Cardiac fibroblast (primary cell): ENCODE measurements around the gene MAP2.

Experiments
- DNase-seq, 2 donors: peaks; one replicate each; pipeline versions ENCODE4 v3.0.0 to v3.0.0-alpha.2; 2010; ENCODE audit warnings: low read depth in 2 of 2
- H3K4me3 ChIP-seq, 2 donors: replicated peaks in 1 of 2; 1 replicate in 1 of 2; 2 replicates in 1 of 2; pipeline ENCODE4 v1.5.1; 2011; ENCODE audit warnings: low read depth in 2 of 2, low read length in 2 of 2, mild to moderate bottlenecking in 2 of 2, moderate library complexity in 1 of 2
- TF ChIP-seq, protein P1 (sequence below): IDR thresholded peaks from one replicate; pipeline ENCODE4 v1.5.1; 2011; ENCODE audit warnings: low read depth, mild to moderate bottlenecking, low read length, inconsistent platforms

The MAP2 gene

DNA sequence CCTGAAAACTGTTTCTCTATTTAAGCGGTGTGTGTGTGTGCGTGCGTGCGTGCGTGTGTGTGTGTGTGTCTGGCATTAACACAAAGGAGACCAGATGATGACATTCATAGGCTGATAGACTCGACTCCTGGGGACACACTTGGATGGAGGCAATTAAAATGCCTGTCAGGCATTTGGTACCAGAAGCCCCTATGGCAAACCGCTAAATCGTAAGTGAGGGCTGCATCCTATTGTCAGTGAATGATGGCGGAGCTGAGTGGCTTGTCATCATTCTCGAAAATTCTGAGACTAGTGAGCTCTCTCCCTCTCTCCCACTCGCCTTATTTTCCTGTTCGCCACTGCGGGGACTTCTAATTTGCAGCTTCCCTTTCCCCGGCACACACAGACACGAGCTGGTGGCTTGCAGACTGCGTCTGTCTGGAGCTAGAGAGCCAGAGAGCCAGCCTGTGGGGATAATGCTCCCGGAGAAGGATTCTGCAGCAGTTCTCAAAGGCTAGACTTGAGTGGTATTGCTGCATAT lies 155.4 kb downstream of the MAP2 start:
- peak overlapping the region; percentile 36 to 54 for H3K4me3 ChIP-seq
- TF ChIP-seq, protein P1, sequence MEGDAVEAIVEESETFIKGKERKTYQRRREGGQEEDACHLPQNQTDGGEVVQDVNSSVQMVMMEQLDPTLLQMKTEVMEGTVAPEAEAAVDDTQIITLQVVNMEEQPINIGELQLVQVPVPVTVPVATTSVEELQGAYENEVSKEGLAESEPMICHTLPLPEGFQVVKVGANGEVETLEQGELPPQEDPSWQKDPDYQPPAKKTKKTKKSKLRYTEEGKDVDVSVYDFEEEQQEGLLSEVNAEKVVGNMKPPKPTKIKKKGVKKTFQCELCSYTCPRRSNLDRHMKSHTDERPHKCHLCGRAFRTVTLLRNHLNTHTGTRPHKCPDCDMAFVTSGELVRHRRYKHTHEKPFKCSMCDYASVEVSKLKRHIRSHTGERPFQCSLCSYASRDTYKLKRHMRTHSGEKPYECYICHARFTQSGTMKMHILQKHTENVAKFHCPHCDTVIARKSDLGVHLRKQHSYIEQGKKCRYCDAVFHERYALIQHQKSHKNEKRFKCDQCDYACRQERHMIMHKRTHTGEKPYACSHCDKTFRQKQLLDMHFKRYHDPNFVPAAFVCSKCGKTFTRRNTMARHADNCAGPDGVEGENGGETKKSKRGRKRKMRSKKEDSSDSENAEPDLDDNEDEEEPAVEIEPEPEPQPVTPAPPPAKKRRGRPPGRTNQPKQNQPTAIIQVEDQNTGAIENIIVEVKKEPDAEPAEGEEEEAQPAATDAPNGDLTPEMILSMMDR = no peak
- DNase-seq = peak; percentile 41 to 50

DNA sequence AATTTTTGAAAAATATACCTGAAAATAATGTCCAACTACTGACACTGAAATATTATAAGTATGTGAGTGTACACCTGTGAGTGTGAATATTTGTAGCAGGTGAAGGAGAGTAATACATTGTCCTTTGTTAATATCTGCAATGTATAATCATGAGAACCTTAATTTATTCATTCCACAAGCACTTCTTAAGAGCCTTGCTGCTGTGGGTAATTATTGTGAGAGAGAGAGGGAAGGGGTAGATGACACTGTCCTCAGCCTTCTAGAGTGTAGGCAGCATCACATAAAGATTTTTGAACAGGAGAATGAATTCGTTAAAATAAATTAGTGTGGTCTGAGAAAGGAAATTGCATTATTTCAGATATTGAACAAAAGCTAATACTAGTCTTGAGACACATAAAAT lies 157.2 kb downstream of the MAP2 start:
- H3K4me3 ChIP-seq = no peak overlapping the region
- TF ChIP-seq, protein P1 = no peak
- no peak for DNase-seq

DNA sequence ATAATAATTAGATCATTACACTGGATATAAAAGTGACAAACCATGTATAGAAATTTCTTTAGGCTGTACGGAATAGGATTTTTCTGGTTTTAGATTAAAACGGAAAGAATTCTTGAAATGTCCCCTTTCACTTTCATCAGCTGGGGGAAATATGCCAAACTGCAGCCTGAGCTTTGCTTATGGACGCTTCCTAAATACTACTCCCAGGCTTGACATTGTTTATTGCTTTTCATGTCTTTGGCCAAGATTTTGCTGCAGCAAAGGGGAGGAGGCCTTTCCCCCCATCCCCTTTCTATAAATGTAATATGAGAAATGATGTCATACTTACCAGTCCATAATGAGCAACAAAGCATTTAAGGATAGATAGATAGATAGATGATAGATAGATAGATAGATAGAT lies 158.4 kb downstream of the MAP2 start:
- H3K4me3 ChIP-seq = no peak overlapping the region
- TF ChIP-seq, protein P1 = no peak
- DNase-seq = peak in 1 of 2 donors; percentile 10

GRCh38 chr2:209584472-209584871 lies 160.6 kb downstream of the MAP2 start:
- DNase-seq = no peak
- TF ChIP-seq, protein P1 = no peak
- no peak overlapping the region for H3K4me3 ChIP-seq

- no peak for DNase-seq
- TF ChIP-seq, protein P1 = no peak
Measured at GRCh38 chr2:209584915-209585314, 161.1 kb downstream of the MAP2 start.

DNA sequence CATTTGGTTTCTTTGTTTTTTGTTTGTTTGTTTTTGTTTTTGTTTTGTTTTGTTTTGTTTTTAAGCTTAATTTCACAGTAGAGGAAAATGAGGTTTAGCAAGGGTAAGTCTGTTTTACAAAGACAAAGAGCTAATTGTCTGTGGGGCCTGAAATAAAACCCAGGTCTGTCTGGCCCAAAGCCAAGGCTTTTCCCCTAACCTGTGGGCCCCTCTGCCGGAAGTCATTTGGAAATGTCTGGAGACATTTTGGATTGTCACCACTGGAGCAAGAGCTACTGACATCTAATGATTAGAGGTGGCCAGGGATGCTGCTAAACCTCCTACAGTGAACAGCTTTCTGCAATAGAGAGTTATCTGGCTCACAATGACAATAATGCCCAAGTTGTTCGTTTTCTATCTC lies 167.2 kb downstream of the MAP2 start:
- no peak for DNase-seq
- TF ChIP-seq, protein P1 = no peak
- H3K4me3 ChIP-seq = no peak overlapping the region

More at GRCh38 chr2:209584915-209585314, 161.1 kb downstream of the MAP2 start:
- no peak overlapping the region for H3K4me3 ChIP-seq

- H3K4me3 ChIP-seq = no peak overlapping the region
- TF ChIP-seq, protein P1 = no peak
- DNase-seq = no peak
Measured at GRCh38 chr2:209592106-209592505, 168.3 kb downstream of the MAP2 start.
